GM08714 (cell line): ENCODE measurements around the gene SIRT3.

Experiments used
- H3K4me3 ChIP-seq: fragments of 200-500 bp; sonication (Bioruptor generic); 2 replicates; pipeline ENCODE4 v1.5.1; 2014; ENCODE audit warnings: mild to moderate bottlenecking, low read length, inconsistent platforms
- ZNF274 ChIP-seq: IDR thresholded peaks from 2 replicates; pipeline ENCODE4 v1.6.1; 2012; ENCODE audit warnings: mild to moderate bottlenecking, low read depth, low read length

The SIRT3 gene

GRCh38 chr11:209275-210121 lies 26.6 kb downstream of the SIRT3 start:
- TF ChIP-seq ZNF274 = no peak
- H3K4me3 ChIP-seq = peak overlapping the region; percentile 83

- TF ChIP-seq ZNF274 = no peak
- peak overlapping the region; percentile 83 for H3K4me3 ChIP-seq
Observed at GRCh38 chr11:208917-209260, 27.3 kb downstream of the SIRT3 start.

- H3K4me3 ChIP-seq = peak overlapping the region; percentile 83
- TF ChIP-seq ZNF274 = no peak
Observed at GRCh38 chr11:208181-208916, 27.8 kb downstream of the SIRT3 start.

GRCh38 chr11:207863-208180 lies 28.3 kb downstream of the SIRT3 start:
- no peak for TF ChIP-seq ZNF274

GRCh38 chr11:207208-207862 lies 28.8 kb downstream of the SIRT3 start, which contains the start of the genes BET1L and RIC8A:
BET1L (minus strand) TSS chr11:207399; CDS start chr11:207321, 78 bp downstream.
RIC8A (plus strand) TSS chr11:207708; CDS start chr11:208855, 1,147 bp downstream.
- H3K4me3 ChIP-seq = peak within 1 kb of the TSS; percentile 84
- TF ChIP-seq ZNF274 = no peak

More at GRCh38 chr11:207863-208180, 28.3 kb downstream of the SIRT3 start:
- H3K4me3 ChIP-seq = peak overlapping the region; percentile 83

- TF ChIP-seq ZNF274 = no peak
- H3K4me3 ChIP-seq = peak overlapping the region; percentile 84
Observed at GRCh38 chr11:206526-207207, 29.5 kb downstream of the SIRT3 start.

GRCh38 chr11:206002-206384 lies 30.1 kb downstream of the SIRT3 start:
- H3K4me3 ChIP-seq = peak overlapping the region; percentile 84
- TF ChIP-seq ZNF274 = no peak

GRCh38 chr11:205221-206001 lies 30.7 kb downstream of the SIRT3 start:
- H3K4me3 ChIP-seq = no peak overlapping the region; the same call in 1 of the 2 replicates
- no peak for TF ChIP-seq ZNF274

GRCh38 chr11:204587-205109 lies 31.5 kb downstream of the SIRT3 start:
- no peak overlapping the region for H3K4me3 ChIP-seq
- TF ChIP-seq ZNF274 = no peak

- TF ChIP-seq ZNF274 = no peak
- H3K4me3 ChIP-seq = no peak overlapping the region
Observed at GRCh38 chr11:203945-204586, 32.1 kb downstream of the SIRT3 start.

- no peak for TF ChIP-seq ZNF274
- H3K4me3 ChIP-seq = no peak overlapping the region
Observed at GRCh38 chr11:203056-203944, 32.8 kb downstream of the SIRT3 start.

GRCh38 chr11:202490-202889 lies 33.7 kb downstream of the SIRT3 start:
- TF ChIP-seq ZNF274 = no peak
- H3K4me3 ChIP-seq = no peak overlapping the region
